CD4-positive, alpha-beta T cell treated with Interleukin-17A for 4 hours (primary cell): ENCODE measurements around the gene HCFC1.

Experiments used
- DNase-seq: peaks from one replicate; pipeline ENCODE4 v3.0.0-alpha.2; 2020; ENCODE audit warnings: mixed read lengths

The HCFC1 gene

GRCh38 chrX:153973127-153974002, 1.7 kb upstream of the HCFC1 start:
- DNase-seq = no peak

DNA sequence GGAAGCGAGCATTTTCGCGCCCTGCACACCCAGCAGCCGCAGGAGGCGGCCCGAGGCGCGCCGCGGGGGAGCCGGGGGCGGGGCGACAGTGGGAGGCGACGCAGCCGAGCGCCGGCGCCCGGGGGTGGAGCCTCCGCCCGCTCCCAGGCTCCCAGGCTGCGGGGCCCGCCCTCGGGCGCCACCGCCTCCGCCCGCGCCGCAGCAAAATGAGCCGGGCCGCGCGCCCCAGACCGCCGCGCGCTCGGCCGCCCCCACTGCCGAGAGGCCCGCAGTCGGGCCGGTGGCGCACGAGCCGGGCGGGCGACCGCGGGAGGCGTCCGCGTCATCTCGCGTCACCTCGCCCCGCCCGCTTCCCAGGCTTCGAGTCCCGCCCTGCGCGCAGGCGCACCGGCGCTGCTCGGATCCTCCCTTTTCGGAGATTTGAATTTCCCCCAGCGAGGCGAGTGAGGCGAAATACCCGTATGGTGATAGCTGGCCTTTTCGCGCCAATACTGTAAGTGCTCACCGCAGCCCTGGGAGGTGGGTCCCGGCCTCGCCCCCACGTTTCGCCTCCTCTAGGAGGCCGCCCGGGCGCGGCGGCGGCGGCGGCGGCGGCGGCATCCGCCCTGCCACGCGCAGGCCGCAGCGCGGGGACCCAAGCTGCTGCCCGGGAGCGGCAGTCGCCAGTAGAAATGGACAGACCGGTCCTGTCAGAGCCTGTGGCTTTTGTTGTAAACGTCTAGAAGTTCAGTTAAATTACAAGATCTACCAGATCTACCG, 929 bp upstream of the HCFC1 start, which contains the start of gene TMEM187:
TMEM187 (plus strand) TSS at position 387 of the 759 bp plus-strand sequence. CDS start 9,309 bp downstream, outside the sequence.
- DNase-seq = peak; percentile 92

- DNase-seq = peak; percentile 94
Observed at GRCh38 chrX:153971124-153971449, 531 bp downstream of the HCFC1 start.

GRCh38 chrX:153970357-153971123, 1.1 kb downstream of the HCFC1 start:
- peak; percentile 54 for DNase-seq

DNA sequence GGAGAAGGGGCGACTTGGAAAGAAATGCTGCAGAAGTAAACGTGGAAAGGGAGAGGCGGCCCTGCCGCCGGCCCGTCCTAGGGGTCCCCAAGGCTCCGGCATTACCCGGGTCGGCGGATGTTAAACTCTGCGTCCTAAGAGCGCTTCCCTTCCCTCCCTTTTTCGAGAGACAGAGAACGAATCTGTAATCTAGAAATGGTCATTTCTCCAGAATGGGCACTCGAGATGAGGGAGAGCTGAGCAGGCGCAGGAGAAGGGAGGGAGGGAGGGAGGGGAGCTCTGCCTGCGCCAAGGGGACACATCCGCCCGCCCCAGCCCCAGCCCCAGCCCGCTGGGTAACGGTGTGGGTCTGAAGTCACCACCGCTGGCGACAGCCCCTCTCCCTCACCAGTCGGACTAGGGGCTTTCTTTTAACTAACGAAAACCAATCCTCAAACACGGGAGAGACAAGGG, 1.7 kb downstream of the HCFC1 start:
- DNase-seq = peak; percentile 49

DNA sequence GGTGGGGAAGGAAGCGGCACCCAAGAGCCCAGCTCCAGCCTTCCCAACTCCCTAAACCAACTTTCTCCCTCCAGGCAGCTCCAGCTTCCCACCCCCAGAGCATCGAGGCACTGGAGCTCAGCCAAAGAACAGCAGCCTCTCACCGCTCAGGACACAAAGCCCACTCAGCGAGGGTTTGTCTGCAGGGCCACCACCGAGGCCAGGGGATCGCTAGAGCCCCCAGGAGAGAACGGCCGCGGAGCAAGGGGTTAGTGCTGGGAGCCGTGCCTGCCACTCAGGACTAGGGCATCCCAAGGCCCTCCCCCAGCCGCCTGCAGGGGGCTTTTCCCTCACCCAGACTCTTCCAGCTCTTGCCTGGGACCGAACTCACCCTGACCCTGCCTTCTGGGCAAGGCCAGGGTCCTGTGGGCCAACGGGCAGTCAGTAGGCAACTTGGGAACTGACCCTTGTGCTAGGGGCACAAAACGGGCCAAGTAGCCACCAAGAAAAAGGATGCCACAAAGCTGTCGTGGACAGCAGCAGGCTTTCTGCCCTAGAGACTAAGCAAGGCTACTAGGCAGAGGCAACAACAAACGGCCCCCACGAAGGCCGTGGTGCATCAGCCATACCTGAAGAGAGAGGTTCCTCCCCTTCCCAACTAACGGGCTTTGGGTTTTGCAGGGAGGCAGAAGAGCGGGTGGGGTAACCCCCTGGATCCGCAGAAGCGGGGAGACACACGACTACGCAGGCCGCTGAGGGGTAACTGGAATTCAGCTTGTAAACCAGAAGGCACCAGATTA, 2.3 kb downstream of the HCFC1 start:
- no peak for DNase-seq

DNA sequence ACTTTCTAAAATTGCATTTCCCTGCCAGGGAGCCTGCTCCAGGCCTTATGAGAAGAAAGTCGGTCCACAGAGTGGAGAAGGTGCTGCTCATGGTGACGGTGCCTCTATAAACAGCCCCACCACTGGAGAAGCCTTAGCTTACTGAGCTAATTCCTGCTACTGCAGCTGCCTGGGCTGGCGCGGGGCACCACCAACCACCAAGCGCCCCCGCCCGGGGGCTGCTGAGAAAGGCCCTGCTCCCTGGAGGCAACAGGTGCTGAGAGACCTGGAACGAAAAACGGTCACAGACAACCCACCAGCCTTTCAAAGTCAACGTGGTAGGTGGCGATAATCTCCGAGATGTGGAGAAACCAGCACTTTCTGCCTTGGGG, 2.9 kb downstream of the HCFC1 start:
- peak; percentile 67 for DNase-seq

DNA sequence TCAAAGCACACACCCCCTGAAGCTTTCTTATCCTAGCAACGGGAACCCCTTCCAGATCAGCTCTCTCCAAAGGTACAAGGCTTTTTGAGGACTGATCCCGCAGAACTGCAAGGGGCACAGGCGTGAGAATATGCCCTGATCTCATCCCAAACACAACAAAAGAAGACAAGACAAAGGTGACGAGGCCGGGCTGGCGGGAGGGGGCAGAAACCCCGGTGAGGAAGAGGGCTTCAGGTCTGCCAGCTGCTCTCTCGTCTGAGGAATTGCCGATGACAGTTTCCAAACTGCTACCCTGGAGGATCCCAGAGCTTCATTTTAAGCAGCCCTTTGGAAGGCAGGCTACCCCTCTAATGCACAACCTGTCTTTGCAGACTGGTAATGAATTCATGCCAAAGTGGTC, 3.4 kb downstream of the HCFC1 start:
- DNase-seq = no peak

- DNase-seq = peak; percentile 49
Observed at GRCh38 chrX:153967536-153968224, 3.9 kb downstream of the HCFC1 start.

GRCh38 chrX:153966841-153967535, 4.6 kb downstream of the HCFC1 start:
- no peak for DNase-seq

DNA sequence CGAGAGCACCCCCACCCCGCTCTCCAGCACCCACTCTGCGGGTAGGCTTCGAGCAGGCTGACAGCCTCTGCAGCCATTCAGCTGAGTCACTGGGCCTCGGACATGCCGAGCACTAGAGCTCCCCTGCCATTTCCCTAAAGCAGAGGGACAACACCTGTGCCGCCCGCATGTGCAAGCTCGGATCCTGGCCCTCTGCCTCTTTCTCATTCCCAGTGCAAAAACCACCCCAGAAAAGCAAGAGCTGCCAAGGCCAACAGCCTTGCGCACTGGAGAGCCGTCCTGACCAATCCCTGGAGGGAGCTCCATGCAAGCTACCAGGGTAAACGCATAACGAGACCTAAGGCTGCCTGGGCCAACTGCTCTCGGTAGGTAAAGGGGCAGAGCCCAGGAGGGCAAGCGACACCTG, 5.3 kb downstream of the HCFC1 start:
- no peak for DNase-seq

DNA sequence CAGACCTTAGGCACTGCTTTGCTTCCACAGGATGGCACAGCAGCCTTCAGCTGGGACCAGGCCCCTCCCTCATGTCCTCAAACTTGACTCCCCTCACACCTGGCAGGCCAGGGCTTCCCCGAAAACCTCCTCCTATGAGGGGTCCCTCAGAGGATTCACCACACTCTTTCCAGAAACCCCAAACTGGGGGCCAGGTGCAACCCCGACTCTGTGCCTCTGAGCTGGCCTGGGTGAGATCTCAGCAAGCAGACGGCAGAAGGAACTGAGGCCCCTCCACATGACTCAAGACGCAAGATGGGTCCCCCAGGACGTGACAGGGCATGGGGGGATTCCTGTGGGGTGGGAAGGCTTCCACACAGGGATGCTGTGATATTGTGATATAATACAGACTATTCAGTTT, 6.2 kb downstream of the HCFC1 start:
- no peak for DNase-seq

- no peak for DNase-seq
Observed at GRCh38 chrX:153964105-153964504, 7.5 kb downstream of the HCFC1 start.

- DNase-seq = no peak
Observed at GRCh38 chrX:153963546-153963945, 8.1 kb downstream of the HCFC1 start.

DNA sequence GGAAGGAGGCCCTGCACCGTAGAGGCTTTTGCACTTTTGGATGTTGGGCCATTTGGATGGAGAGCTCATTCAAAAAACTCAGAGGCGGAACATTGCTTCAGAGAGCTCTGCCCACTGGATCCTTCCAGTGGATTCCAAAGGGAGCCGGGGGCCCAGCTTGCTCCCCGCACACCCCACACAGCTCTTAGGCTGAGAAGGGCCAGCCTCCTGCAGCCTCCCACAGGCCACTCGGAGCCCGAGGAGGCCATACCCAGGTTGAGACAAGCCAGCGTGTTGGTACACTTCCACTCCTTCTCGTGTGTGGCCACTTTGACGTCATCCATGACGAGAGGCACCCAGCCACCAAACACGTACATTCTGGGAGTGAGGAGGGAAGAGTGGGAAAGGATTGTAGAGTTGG, 10.3 kb downstream of the HCFC1 start:
- DNase-seq = no peak

DNA sequence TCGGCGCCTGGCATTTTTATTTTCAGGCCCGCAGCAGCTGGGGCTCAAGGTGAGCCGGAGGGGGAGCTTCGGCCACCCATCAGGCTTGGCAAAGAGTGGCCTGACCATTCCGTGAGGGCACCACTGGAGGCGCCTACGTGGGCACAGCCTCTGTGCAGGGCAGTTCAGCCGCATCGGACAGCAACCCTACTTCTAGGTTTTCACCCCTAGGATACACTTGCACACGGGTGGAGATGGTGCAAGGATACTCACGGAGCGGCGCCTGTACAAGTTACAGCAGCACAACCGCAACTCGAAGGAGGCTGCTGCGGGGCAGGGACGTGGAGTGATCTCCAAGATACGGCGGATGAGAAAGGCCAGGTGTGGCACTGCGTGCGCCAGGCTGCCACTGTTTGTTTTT, 10.8 kb downstream of the HCFC1 start:
- no peak for DNase-seq

GRCh38 chrX:153960077-153960476, 11.5 kb downstream of the HCFC1 start:
- DNase-seq = no peak

DNA sequence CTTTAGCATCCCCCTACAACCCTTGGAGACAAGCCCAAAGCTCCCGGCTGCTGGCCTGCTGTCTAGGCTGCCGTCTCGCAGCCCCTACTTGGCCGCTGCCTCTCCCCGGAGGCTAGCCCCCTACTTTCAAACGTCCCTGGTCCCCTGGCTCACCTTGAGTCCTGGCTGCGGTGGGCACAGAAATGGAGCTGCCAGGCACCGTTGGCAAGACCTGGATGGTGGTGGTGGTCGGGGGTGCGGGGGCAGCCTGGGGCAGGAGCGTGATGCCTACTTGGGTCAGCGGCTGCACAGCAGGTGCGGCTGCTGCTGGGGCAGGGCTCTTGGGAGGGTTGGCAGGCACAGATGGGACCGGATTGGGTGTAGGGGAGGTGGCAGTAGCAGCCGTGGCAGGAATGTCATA, 12.0 kb downstream of the HCFC1 start:
- no peak for DNase-seq

DNA sequence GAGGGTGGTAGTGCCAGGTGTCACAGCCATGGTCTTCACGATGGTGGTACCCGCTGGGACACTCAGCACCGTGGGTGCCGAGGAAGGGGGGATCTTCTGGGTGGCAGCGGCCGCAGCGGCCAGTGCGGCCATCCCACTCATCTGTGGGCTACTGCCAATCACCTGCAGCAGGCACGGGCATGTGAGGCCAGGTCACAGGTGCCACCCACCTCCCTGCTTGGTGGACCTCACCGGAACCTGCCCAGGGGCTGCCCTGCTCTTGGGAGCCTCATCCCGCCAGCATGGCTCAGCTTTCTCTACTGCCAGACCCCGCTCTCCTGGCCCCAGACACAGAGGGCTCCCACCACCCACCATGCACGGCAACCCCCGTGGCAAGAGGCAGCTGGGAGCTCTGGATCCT, 13.0 kb downstream of the HCFC1 start:
- no peak for DNase-seq

DNA sequence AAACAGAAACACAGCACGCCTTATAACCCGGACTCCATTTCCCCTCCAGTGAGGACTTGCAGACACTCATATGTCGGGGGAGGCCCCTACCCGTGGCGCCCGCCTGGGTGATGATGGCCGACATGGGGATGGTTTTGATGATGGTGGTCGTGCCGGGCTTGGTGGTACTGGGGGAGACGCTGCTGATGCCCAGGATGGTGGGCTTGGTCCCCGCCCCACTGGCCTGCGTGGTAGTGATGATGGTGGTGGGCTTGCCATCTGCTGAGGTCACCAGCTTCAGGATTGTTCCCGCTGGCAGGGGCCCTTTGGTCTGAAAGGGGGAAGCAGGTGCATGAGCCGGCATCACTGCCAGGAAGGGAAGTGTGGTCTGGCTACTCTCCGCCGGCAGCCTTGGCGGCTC, 14.4 kb downstream of the HCFC1 start:
- DNase-seq = no peak
